Dedifferentiated amniotic fluid mesenchymal stem cell (primary cell): ENCODE results near the gene GALNT18.

Experiments
- DNase-seq: peaks from one replicate; pipeline ENCODE4 v3.0.0-alpha.2; 2016; ENCODE audit errors: extremely low spot score

The GALNT18 gene

GRCh38 chr11:11588243-11588642, 33.6 kb downstream of the GALNT18 start:
- no peak for DNase-seq

- no peak for DNase-seq
Observed at GRCh38 chr11:11587122-11587521, 34.7 kb downstream of the GALNT18 start.

- no peak for DNase-seq
Observed at GRCh38 chr11:11586465-11586864, 35.3 kb downstream of the GALNT18 start.

GRCh38 chr11:11584937-11585336, 36.9 kb downstream of the GALNT18 start:
- no peak for DNase-seq

GRCh38 chr11:11584530-11584810, 37.3 kb downstream of the GALNT18 start:
- DNase-seq: no peak

- no peak for DNase-seq
Observed at GRCh38 chr11:11583801-11584529, 37.8 kb downstream of the GALNT18 start.

- DNase-seq: no peak
Observed at GRCh38 chr11:11582011-11582701, 39.6 kb downstream of the GALNT18 start.

- DNase-seq: no peak
Observed at GRCh38 chr11:11581481-11581880, 40.3 kb downstream of the GALNT18 start.

GRCh38 chr11:11580841-11581411, 40.9 kb downstream of the GALNT18 start:
- DNase-seq: no peak

GRCh38 chr11:11580012-11580411, 41.8 kb downstream of the GALNT18 start:
- no peak for DNase-seq

GRCh38 chr11:11579012-11579988, 42.5 kb downstream of the GALNT18 start:
- no peak for DNase-seq

- no peak for DNase-seq
Observed at GRCh38 chr11:11577932-11578911, 43.6 kb downstream of the GALNT18 start.

- no peak for DNase-seq
Observed at GRCh38 chr11:11577251-11577855, 44.5 kb downstream of the GALNT18 start.

- DNase-seq: no peak
Observed at GRCh38 chr11:11574373-11575287, 47.2 kb downstream of the GALNT18 start.

- no peak for DNase-seq
Observed at GRCh38 chr11:11572386-11572785, 49.4 kb downstream of the GALNT18 start.

GRCh38 chr11:11571893-11572292, 49.9 kb downstream of the GALNT18 start:
- no peak for DNase-seq

GRCh38 chr11:11570823-11571222, 51.0 kb downstream of the GALNT18 start:
- DNase-seq: no peak

- DNase-seq: no peak
Observed at GRCh38 chr11:11569936-11570491, 51.8 kb downstream of the GALNT18 start.

- DNase-seq: no peak
Observed at GRCh38 chr11:11568651-11569229, 53.1 kb downstream of the GALNT18 start.
